ENCODE data around the gene CPS1.

Gene CPS1

DNA sequence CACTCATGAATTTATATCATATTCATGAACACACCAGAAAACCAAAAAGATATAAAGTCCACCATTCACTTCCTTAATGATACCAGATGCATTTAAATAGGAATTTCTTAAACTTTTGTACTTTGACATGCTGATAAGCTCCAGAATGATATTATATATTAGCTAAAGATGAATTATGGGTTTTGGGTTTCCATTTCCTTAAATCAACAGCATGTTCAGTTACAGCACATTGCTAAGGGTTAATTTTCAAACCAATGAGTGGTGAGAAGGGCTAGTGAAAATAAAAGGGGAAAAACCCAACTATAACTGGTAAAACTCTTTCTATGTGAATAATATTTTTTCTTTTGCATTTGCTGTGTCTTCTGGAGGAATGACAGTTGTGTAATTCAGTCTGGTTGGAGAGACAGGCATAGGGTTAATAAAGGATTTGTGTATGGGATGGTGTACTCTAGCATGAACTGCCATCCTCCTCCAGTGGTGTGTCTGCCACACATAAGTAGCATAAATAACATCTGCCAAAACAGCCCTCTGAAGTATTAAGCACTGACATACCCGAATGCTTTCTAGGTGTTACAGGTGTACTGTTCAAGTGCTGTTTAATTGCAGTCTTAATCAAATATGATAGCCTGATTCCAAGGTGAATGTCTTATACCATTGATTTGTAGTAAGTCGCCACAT, 19.3 kb upstream of the CPS1 start:
- TF ChIP-seq FOXK2 (IDR thresholded peaks at IDR 0.05): no peak
- TF ChIP-seq NFRKB (IDR thresholded peaks at IDR 0.05): no peak
- no peak for TF ChIP-seq TARDBP (IDR thresholded peaks at IDR 0.05)
- TF ChIP-seq, protein P1, sequence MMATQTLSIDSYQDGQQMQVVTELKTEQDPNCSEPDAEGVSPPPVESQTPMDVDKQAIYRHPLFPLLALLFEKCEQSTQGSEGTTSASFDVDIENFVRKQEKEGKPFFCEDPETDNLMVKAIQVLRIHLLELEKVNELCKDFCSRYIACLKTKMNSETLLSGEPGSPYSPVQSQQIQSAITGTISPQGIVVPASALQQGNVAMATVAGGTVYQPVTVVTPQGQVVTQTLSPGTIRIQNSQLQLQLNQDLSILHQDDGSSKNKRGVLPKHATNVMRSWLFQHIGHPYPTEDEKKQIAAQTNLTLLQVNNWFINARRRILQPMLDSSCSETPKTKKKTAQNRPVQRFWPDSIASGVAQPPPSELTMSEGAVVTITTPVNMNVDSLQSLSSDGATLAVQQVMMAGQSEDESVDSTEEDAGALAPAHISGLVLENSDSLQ (IDR thresholded peaks at IDR 0.05): no peak
- no peak for TF ChIP-seq FOXM1 (IDR thresholded peaks at IDR 0.05; ENCODE audit: borderline replicate concordance)
- no peak for TF ChIP-seq ELF4 (IDR thresholded peaks at IDR 0.05)
- POLR2A ChIA-PET: no interaction called here
- DNase-seq (ENCODE audit: extremely low spot score): no peak
- CTCF ChIA-PET: no interaction called here

DNA sequence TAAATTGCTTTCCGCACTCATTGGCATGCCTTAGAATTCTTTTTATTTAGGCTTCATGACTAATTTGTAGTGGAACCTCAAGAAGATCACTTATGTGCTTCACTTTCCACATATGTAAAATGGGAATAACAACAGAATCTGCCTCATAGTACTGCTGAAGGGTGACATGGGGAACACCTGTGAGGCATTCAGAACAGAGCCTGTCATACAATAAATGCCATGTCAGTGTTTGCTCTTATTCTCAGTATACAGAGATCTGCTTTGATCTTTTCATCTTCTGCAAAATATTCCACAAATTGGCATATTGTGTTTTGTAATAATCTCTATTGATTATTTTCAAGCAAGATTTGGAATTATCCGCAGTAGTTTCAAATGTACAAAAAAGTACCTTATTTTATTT, 17.4 kb upstream of the CPS1 start:
- ChIA-PET POLR2A (no interaction called here), CTCF (no interaction called here)
- TF ChIP-seq HDGF (IDR thresholded peaks at IDR 0.05; ENCODE audit: borderline replicate concordance): no peak
- no peak for TF ChIP-seq TARDBP (IDR thresholded peaks at IDR 0.05)
- TF ChIP-seq L3MBTL2 (conservative IDR thresholded peaks at IDR 0.05): no peak
- TF ChIP-seq SUZ12 (IDR thresholded peaks at IDR 0.05): no peak
- TF ChIP-seq NFRKB (IDR thresholded peaks at IDR 0.05): no peak
- no peak for TF ChIP-seq ARNT (IDR thresholded peaks at IDR 0.05)
- TF ChIP-seq FOXK2 (IDR thresholded peaks at IDR 0.05): no peak
- no peak for TF ChIP-seq ELF4 (IDR thresholded peaks at IDR 0.05)
- TF ChIP-seq LEF1 (IDR thresholded peaks at IDR 0.05; ENCODE audit: borderline replicate concordance): no peak
- TF ChIP-seq BHLHE40 (IDR thresholded peaks at IDR 0.05; ENCODE audit: borderline replicate concordance): no peak
- TF ChIP-seq FOXM1 (IDR thresholded peaks at IDR 0.05; ENCODE audit: borderline replicate concordance): no peak
- no peak for TF ChIP-seq CTBP1 (IDR thresholded peaks at IDR 0.05; ENCODE audit: borderline replicate concordance)
- DNase-seq (ENCODE audit: extremely low spot score): no peak

DNA sequence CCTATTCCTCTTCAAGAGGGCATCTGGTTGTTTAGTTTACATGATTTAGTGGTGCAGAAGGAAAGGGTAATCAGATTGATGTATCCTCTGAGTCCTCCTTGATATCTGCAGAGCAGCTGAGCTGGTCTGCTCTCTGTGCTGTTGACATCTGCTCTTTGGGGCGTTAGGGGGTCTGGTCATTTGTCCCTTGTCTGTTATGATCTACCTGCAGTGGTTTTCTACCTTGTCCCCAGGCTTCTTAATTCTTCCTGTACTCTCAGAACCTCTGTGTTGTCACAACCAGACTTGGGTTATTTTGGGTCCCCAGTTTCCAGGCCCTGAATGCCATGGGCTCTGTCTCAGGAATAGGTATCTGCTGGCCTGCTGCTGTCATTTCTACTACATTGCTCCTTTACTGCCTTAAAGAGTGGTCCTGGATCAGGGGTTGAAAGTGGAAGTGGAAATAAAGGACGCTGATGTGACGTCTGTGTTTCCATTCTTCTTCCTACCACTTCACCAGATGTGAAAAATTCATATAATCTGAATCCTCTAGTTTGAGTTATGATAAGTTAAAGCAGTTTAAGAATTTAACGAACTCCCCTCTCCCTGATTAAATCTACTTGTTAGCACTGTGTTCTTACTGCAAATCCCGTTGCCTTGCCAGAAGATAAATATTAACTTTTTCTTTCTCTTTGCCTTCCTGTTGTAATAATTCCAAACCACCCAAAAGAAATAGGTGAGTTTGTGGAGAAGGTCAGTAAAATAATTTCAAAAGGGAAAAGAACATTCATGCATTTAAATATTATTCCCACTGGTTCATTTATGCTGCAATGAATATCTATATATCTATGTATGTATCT, 16.6 kb upstream of the CPS1 start:
- ChIA-PET CTCF (no interaction called here), POLR2A (no interaction called here)
- no peak for DNase-seq (ENCODE audit: extremely low spot score)
- TF ChIP-seq NFRKB (IDR thresholded peaks at IDR 0.05) (no peak), SP1 (IDR thresholded peaks at IDR 0.05) (no peak), FOXK2 (IDR thresholded peaks at IDR 0.05) (no peak), CTBP1 (IDR thresholded peaks at IDR 0.05; ENCODE audit: borderline replicate concordance) (no peak), LEF1 (IDR thresholded peaks at IDR 0.05; ENCODE audit: borderline replicate concordance) (no peak), ZNF384 (IDR thresholded peaks at IDR 0.05) (no peak), FOXA1 (IDR thresholded peaks at IDR 0.05) (no peak), SUZ12 (IDR thresholded peaks at IDR 0.05) (no peak), BHLHE40 (IDR thresholded peaks at IDR 0.05; ENCODE audit: borderline replicate concordance) (no peak), HDGF (IDR thresholded peaks at IDR 0.05; ENCODE audit: borderline replicate concordance) (no peak), L3MBTL2 (conservative IDR thresholded peaks at IDR 0.05) (no peak), TARDBP (IDR thresholded peaks at IDR 0.05) (no peak), ARNT (IDR thresholded peaks at IDR 0.05) (no peak), ELF4 (IDR thresholded peaks at IDR 0.05) (no peak), FOXM1 (IDR thresholded peaks at IDR 0.05; ENCODE audit: borderline replicate concordance) (no peak)
- TF ChIP-seq, protein P1 (IDR thresholded peaks at IDR 0.05): no peak

GRCh38 chr2:210540471-210540870, 15.9 kb upstream of the CPS1 start:
- DNase-seq (ENCODE audit: extremely low spot score): no peak
- CTCF ChIA-PET: no interaction called here
- TF ChIP-seq ZNF384 (IDR thresholded peaks at IDR 0.05) (no peak), L3MBTL2 (conservative IDR thresholded peaks at IDR 0.05) (no peak), HDGF (IDR thresholded peaks at IDR 0.05; ENCODE audit: borderline replicate concordance) (no peak), BHLHE40 (IDR thresholded peaks at IDR 0.05; ENCODE audit: borderline replicate concordance) (no peak)
- POLR2A ChIA-PET: no interaction called here

DNA sequence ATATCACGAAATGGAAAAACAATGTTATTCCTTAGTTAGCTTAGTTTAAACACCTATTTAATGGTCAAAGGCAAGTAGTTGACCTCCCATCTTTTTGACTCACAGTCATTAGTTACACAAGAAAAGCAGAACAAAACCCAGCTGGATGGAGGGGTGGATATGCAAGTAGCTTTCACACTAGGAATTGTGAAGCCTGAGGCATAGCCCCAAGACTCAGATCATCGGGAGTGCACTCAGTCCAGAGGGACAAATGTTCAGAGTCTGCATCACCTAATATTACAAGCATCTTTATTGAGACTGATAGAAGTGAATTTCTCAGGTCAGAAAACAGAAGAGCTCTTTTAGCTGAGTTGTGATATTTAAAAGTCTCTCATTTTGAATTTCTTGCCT, 15.5 kb upstream of the CPS1 start:
- CTCF ChIA-PET: no interaction called here
- DNase-seq (ENCODE audit: extremely low spot score): no peak
- POLR2A ChIA-PET: no interaction called here
- TF ChIP-seq SUZ12 (IDR thresholded peaks at IDR 0.05) (no peak), FOXM1 (IDR thresholded peaks at IDR 0.05; ENCODE audit: borderline replicate concordance) (no peak), NFRKB (IDR thresholded peaks at IDR 0.05) (no peak), TARDBP (IDR thresholded peaks at IDR 0.05) (no peak), ARNT (IDR thresholded peaks at IDR 0.05) (no peak), SP1 (IDR thresholded peaks at IDR 0.05) (no peak), FOXA1 (IDR thresholded peaks at IDR 0.05) (no peak), LEF1 (IDR thresholded peaks at IDR 0.05; ENCODE audit: borderline replicate concordance) (no peak), ELF4 (IDR thresholded peaks at IDR 0.05) (no peak), HDGF (IDR thresholded peaks at IDR 0.05; ENCODE audit: borderline replicate concordance) (no peak), CTBP1 (IDR thresholded peaks at IDR 0.05; ENCODE audit: borderline replicate concordance) (no peak), BHLHE40 (IDR thresholded peaks at IDR 0.05; ENCODE audit: borderline replicate concordance) (no peak), ZNF384 (IDR thresholded peaks at IDR 0.05) (no peak)
- TF ChIP-seq, protein P1 (IDR thresholded peaks at IDR 0.05): no peak

DNA sequence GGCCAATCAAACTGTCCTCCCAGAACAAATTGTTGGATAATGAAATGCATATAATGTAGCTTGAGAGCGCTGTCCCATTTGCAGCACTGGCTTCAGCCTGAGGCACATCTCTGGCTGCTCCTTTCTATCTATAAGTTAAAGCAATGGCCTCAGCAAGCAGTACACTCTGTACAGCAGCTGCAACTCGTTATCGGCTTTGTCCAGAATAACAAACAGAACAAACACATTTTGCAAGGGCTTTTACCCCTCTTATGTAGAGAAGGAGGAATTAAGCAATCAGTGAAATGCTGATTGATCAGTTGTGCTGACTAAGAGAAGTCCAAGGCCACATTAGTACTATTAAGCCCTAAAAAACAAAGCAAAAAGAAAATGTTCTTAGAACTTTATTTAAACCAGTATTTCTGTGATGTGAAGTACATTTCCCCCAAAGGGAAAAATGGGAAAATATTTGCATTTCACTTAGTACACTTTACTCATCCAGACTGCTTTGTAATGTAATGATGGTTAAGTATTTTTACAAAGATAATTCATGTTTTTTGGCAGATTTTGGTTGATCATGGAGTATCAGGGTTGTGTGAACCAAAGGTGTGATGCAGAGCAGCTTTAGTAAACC, 15.0 kb upstream of the CPS1 start:
- ChIA-PET CTCF (no interaction called here), POLR2A (no interaction called here)
- DNase-seq (ENCODE audit: extremely low spot score): no peak
- TF ChIP-seq SP1 (IDR thresholded peaks at IDR 0.05) (no peak), FOXK2 (IDR thresholded peaks at IDR 0.05) (no peak), BHLHE40 (IDR thresholded peaks at IDR 0.05; ENCODE audit: borderline replicate concordance) (no peak), ARNT (IDR thresholded peaks at IDR 0.05) (no peak), ELF4 (IDR thresholded peaks at IDR 0.05) (no peak), FOXA1 (IDR thresholded peaks at IDR 0.05) (no peak), LEF1 (IDR thresholded peaks at IDR 0.05; ENCODE audit: borderline replicate concordance) (no peak), TARDBP (IDR thresholded peaks at IDR 0.05) (no peak)

Measured in HEK293T (cell line).